IPS-NIHi7 (cell line): ENCODE results near the gene ZNF221.

ENCODE experiments used
- DNase-seq: peaks from one replicate; pipeline ENCODE4 v3.0.0; 2012; ENCODE audit warnings: mixed read lengths; ENCODE audit errors: extremely low spot score

ZNF221 gene

DNA sequence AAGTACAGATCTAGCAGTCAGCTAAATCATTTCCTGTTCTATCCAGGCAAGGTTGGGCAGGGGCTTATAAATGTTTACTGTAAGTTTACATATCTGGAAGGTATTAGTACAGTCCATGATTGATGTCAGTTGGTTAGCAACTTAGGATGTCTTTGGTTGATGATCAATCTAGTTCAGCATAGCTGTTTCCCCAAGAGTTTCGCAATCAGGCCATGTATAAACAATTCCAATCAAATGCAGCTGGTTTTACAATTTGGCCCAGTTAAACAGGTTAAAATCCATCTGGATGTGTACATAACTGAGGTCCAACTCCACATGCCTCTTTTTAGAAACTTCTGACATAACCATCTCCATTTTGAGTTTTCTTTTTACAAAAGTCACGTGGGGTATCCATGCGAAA is 6.9 kb downstream of the ZNF221 start:
- no peak for DNase-seq

DNA sequence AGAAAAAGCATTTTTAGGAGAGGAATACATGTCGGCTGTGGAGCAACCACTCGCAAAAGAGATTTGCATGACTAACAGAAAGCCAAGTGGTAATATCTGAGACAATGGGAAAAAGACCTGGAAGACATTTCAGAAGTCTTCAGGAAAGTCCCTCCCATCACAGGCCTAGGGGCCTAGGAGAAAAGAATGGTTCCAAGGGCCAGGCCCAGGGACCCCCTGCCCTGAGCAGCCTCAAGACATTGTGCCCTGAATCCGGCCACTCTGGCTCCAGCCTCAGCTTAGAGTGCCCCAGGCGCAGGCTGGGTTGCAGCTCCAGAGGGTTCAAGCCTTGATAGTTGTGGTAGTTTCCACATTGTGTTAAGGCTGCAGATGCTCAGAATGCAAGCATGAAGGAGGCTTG is 9.4 kb downstream of the ZNF221 start:
- DNase-seq: no peak

DNA sequence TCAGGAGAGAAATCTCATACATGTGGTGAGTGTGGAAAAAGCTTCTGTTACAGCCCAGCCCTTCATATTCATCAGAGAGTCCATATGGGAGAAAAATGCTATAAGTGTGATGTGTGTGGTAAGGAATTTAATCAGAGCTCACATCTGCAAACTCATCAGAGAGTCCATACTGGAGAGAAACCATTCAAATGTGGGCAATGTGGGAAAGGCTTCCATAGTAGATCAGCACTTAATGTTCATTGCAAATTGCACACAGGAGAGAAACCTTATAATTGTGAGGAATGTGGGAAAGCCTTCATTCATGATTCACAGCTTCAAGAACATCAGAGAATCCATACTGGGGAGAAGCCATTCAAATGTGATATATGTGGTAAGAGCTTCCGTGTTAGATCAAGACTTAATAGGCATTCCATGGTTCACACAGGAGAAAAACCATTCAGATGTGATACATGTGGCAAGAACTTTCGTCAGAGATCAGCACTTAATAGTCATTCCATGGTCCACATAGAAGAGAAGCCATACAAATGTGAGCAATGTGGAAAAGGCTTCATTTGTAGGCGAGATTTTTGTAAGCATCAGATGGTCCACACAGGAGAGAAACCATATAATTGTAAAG is 15.2 kb downstream of the ZNF221 start:
- DNase-seq: no peak

DNA sequence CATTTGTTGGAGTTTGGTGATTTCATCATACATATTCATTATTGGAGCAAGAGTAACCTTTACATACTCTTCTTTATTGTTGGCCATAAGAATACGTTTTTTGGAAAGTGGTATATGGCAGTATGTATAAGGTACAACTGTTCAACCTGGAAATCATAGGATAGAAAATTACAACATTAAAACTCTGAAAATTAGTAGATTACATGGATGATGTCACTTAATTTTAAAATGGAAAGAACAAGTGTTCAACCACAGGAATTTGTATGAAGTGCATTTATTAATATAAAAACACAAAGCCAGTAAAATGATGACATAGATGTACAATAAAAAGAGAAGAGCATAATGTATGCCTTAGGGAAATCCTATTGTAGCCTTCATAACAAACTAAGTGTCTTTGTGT is 25.7 kb downstream of the ZNF221 start:
- no peak for DNase-seq

DNA sequence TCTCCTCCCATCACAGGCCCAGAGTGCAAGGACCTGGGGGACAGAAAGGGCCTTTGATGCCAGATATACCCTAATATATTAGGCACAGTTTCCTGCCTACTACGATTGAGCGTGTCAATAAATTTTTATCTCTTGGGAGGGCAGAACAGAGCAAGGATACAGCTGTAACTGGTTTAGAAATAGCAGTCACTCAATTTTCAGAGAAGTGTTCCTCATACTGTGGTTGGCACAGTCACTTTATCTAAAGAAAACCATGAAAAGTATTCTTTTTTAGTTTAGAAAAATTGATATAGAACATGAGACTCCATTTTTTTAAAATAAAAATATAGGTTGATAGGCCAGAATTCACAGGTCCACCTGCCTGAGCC is 32.5 kb downstream of the ZNF221 start:
- DNase-seq: no peak

DNA sequence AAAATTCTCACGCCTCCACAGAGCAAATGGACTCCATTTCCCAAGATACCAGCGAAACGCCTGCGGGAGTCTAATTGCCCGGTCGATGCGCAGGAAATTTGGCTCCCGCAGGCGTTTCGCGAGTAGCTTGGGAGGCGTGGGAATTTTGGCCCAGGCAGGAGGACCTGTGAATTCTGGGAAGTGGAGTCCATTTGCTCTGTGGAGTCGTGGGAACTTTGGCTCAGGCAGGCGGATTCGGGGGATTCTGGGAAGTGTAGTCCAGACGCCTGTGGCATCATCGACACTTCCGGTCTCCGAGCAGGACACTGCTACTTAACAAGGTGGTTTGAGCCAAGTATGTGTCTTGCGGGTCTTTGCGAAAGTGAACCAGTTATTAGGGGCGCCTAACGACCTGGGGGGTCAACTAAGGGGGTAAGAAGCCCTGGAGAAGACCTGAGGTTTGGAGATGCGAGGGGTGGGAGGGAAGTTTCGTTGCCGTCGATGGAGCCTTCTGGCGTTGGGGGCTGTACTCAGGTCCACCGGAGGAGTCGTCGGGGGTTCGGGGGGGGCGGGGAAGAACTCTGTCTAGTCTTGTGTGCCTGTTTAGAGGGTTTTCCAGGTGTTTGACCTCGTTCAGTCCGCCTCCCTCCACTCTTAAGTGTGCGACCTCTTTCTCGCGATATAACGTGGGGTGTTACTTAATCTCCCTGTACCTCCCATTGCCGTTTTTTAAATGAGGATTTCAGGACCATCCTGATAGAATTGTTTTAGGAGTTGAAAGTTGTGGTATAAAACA is 33.1 kb downstream of the ZNF221 start, which contains the start of gene ZNF155:
Gene ZNF155 (plus strand): TSS at position 277 of the 775 bp plus-strand sequence. CDS start 4,356 bp downstream, outside the sequence.
- peak; percentile 94 for DNase-seq

DNA sequence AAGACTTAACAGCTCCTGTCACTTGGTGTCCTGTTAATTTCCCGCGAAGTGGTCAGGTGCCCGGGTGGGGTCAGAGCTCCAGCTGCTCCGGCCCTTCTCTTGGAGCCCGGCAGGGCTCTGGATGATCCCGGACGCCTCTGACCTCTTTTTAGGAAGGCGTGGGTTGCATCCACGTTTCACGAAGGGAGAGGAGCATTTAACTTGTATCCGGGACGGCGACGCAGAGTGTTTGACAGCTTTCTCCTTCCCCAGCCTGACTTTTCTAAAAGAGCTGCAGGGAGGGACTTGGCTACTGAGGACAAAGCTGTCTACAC is 33.6 kb downstream of the ZNF221 start:
- peak; percentile 12 for DNase-seq

DNA sequence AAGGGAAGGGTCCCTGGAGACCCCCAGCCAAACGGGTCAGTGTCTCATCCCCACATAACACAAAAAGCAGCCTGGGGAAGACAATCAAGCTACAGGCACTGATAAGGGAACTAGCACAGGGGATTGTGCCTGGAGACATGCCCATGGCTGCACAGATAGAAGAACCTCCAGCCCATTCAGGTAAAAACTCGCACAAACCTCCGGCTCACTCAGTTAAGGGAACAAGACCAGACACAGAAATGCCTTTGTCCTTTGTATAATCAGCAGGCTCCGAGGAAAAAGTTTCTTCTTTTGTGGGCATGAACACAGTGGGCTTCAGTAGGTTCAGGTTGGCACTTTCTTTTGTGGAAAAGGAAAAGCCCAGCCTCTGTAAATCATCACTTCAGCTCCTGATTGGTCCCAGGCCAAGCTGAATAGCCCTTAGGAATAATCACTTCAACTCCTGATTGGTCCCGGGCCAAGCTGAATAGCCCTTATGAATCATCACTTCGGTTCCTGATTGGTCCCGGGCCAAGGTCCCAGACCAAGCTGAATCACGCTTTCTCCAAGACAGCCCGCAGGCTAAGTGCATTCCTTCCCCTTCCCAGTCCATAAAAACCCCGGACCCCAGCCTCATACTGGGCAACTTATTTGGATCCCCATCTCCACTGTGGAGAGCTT is 46.7 kb downstream of the ZNF221 start:
- peak; percentile 7 for DNase-seq

DNA sequence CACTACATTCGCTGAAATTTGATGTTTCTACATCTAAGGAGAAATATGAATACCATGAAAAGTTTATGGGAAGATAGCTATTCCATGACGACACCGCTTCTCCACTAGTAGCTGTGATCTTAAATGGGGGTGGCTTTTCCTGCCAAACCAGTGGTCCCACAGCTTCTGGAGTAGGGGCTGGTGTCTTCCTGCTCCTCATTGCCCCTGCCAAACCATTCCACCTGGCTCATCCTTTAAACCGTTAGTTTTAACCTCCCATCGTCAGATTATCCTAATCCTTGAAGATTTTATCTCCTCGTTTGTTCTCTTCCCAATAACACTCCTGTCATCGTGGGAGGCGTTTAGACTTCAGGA is 51.2 kb downstream of the ZNF221 start:
- peak; percentile 18 for DNase-seq

DNA sequence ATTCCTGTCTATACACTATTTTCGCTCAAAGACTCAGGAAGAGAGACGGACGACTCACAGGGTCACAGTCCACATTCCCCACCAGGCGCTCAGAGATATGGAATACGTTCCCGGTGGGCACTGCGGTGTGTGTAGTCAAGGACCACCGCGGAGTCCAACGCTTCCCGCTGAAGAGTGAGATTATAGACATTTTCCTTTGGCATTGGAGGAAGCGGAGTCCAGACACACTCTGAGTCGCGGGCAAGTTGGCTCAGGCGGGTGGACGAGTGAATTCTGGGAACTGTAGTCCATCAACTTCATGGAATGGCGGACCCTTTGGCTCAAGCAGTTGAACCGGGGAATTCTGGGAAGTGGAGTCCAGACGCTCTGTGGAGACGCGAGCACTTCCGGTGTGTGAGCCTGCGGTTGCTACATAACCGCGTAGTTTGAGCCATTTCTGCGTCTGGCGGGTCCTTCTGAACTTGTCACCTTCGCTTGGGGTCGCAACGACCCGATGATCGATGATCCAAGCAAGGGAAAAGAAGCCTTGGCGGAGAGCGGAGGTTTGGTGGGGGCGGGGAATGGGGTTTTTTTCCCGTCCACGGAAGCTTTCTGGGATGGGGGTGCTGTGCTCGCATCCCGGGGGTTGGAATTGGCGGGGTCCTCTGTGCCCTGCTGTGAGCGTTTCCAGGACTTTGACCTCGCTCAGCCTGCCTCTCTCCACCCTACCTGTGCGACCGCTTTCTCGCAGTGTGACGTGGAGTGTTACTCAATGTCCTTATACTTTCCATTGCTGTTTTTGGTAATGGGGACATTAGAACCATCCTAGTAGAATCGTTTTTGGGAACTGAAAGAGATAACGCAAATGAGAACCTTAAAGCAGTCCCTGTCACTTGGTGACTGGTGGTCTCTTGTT is 51.8 kb downstream of the ZNF221 start, which contains the start of gene ZNF230:
Gene ZNF230 (plus strand): TSS at position 392 of the 895 bp plus-strand sequence. CDS start 4,122 bp downstream, outside the sequence.
- peak; percentile 96 for DNase-seq

DNA sequence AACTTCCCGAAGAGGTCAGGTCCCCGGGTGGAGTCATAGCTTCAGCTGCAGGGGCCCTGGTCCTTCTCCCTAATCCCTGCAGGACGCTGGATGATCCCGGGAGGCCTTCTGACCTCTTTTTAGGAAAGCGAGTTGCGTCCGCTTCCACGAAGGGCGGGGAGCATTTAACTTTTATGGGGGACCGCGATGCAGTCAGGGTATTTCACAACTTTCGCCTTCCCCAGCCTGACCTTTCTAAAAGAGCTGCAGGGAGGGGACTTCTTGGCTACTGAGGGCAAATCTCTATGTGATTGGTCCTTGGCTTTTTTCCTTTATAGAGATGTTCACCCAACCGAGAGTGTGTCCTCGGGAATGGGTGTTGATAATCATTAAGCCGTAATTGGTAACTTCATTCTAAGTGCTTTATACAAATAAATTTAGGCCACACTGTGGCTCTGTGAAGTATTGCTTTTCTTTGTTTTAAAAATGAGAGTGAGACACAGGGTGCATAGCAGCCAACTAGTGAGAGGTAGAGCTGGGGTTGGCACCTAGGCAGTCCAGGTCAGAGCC is 52.5 kb downstream of the ZNF221 start:
- DNase-seq: peak; percentile 15

DNA sequence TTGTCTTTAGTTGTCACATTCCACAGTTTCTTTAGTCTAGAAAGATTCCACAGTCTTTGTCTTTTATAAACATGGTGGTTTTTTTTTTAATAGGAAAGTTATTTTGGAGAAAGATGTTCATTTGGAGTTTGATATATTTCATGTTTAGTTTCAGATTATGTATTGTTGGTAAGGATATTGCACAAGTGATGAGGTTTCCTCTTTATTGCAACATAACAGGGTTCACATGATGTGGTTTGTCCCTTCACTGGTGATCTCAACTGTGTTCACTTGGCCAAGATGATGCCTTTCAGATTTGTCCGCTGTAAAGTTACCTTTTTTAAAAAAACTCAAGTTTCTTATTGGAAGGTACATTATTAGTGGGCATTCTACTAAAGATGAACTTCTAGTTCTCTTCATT is 54.9 kb downstream of the ZNF221 start:
- DNase-seq: no peak

DNA sequence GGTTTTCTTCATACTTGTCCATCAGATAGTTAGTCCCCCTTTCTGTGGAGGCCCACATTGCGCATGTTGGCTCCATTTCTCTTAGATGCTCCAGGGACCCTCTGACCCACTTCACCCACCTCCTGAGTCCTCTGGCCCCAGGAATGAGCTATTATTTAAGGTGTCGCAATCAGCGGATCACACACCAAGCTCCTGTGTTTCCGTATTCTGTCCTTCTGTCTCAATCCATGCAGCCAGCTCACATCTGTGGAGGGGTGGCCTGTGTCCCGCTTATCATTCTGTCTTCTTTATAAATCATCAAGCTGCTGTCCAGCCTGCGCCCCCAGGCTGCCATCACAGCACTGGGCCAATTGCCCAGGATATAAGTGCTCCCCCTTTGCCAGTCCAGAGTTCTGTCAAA is 56.4 kb downstream of the ZNF221 start:
- no peak for DNase-seq

DNA sequence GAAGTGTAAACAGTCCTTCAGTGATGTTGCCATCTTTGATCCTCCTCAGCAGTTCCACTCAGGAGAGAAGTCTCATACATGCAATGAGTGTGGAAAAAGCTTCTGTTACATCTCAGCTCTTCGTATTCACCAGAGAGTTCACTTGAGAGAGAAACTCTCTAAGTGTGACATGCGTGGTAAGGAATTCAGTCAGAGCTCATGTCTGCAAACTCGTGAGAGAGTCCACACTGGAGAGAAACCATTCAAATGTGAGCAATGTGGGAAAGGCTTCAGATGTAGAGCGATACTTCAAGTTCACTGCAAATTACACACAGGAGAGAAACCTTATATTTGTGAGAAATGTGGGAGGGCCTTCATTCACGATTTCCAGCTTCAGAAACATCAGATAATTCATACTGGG is 59.4 kb downstream of the ZNF221 start:
- no peak for DNase-seq
